Endodermal cell (in vitro differentiated cells): ENCODE results near the gene DNAAF5. TPM values are rescaled to one million over a fixed set of nuclear protein-coding genes. Genes with fewer than 3 reads are reported as not detected.

Source experiments
- DNase-seq: peaks from one replicate; pipeline ENCODE4 v3.0.0-alpha.2; 2017
- H3K27ac ChIP-seq: 2 replicates; pipeline ENCODE4 v1.5.1; 2013; ENCODE audit warnings: mild to moderate bottlenecking, low read depth, low read length, moderate library complexity
- H3K27me3 ChIP-seq: 2 replicates; pipeline ENCODE4 v1.6.1; 2013; ENCODE audit warnings: mild to moderate bottlenecking, low read length, moderate library complexity; ENCODE audit not compliant: insufficient read depth, control insufficient read depth, poor library complexity, severe bottlenecking
- H3K36me3 ChIP-seq: 2 replicates; pipeline ENCODE4 v1.7.0; 2013; ENCODE audit warnings: mild to moderate bottlenecking, low read length, moderate library complexity; ENCODE audit not compliant: control insufficient read depth, insufficient read depth
- H3K4me1 ChIP-seq: one replicate; pipeline ENCODE4 v1.7.0; 2013; ENCODE audit warnings: low read length; ENCODE audit not compliant: control insufficient read depth, insufficient read depth
- H3K4me3 ChIP-seq: 2 replicates; pipeline ENCODE4 v1.5.1; 2013; ENCODE audit warnings: mild to moderate bottlenecking, low read length, moderate library complexity
- H3K9ac ChIP-seq: 2 replicates; pipeline ENCODE4 v1.6.1; 2013; ENCODE audit warnings: mild to moderate bottlenecking, low read length, moderate library complexity; ENCODE audit not compliant: poor library complexity, severe bottlenecking; ENCODE audit errors: extremely low read depth
- H3K9me3 ChIP-seq: 2 replicates; pipeline ENCODE4 v1.6.1; 2013; ENCODE audit warnings: mild to moderate bottlenecking, low read length, moderate library complexity; ENCODE audit not compliant: control insufficient read depth
- H3K27ac Mint-ChIP-seq: 2 replicates; pipeline ENCODE4 v1.8.0; 2020; ENCODE audit warnings: mixed read lengths
- H3K27me3 Mint-ChIP-seq: 2 replicates; pipeline ENCODE4 v1.8.0; 2021; ENCODE audit warnings: mild to moderate bottlenecking, mixed read lengths; ENCODE audit not compliant: insufficient read depth
- H3K36me3 Mint-ChIP-seq: 2 replicates; pipeline ENCODE4 v1.8.0; 2020; ENCODE audit warnings: low read depth, mixed read lengths
- H3K4me1 Mint-ChIP-seq: 2 replicates; pipeline ENCODE4 v1.8.0; 2020; ENCODE audit warnings: mixed read lengths
- H3K4me3 Mint-ChIP-seq: 2 replicates; pipeline ENCODE4 v1.8.0; 2020; ENCODE audit warnings: mild to moderate bottlenecking, moderate library complexity, mixed read lengths
- H3K9me3 Mint-ChIP-seq: 2 replicates; pipeline ENCODE4 v1.8.0; 2020; ENCODE audit warnings: mild to moderate bottlenecking, mixed read lengths
- CTCF ChIP-seq: fragments of 200-600 bp; sonication (generic); conservative IDR thresholded peaks from 2 replicates; pipeline ENCODE4 v1.5.0; 2021; ENCODE audit warnings: antibody characterized with exemption, mild to moderate bottlenecking
- WGBS, 2 experiments: methylation state at CpG; one replicate each; pipeline versions ENCODE4 v1.1.5 to v1.1.7; 2013; ENCODE audit warnings: missing lambda C conversion rate in 2 of 2, mixed read lengths in 1 of 2; ENCODE audit not compliant: insufficient coverage in 1 of 2, insufficient read length in 1 of 2; 5-methylcytosine and 5-hydroxymethylcytosine counted together
- total RNA-seq, 2 donors: library from RNA; stranded (reverse); fragmentation: NEBNext Ultra II Directional in 1 of 2; extraction: Animal tissue kit (Norgen Biotek cat#: 25700) in 1 of 2; gene quantifications; 2 replicates in 1 of 2; 3 replicates in 1 of 2; pipeline ENCODE4 v1.2.1, GENCODE V29; 2021

The DNAAF5 gene
- total RNA-seq, 2 donors from 2014 or later: 54.2 to 54.3 TPM

GRCh38 chr7:778271-778967 lies 51.9 kb downstream of the DNAAF5 start:
- Histone ChIP-seq H3K36me3 (peaks cover 56% of the 10 kb centered on the region), H3K4me3 (no peak overlapping the region), H3K27ac (no peak overlapping the region), H3K27me3 (no peaks in the 10 kb centered on the region), H3K9ac (no peak overlapping the region), H3K9me3 (no peaks in the 10 kb centered on the region), H3K4me1 (no peaks in the 10 kb centered on the region)
- no peaks in the 10 kb centered on the region for H3K4me1 Mint-ChIP-seq
- no peak for TF ChIP-seq CTCF
- H3K4me3 Mint-ChIP-seq: no peak overlapping the region
- H3K27me3 Mint-ChIP-seq: no peaks in the 10 kb centered on the region
- no peak overlapping the region for H3K27ac Mint-ChIP-seq
- 96 to 97% methylated on average over 12 to 23 of the region's 23 CpGs for WGBS, 2 experiments
- H3K36me3 Mint-ChIP-seq: peaks cover 62% of the 10 kb centered on the region
- H3K9me3 Mint-ChIP-seq: no peaks in the 10 kb centered on the region
- no peak for DNase-seq

- Mint-ChIP-seq H3K27me3 (no peaks in the 10 kb centered on the region), H3K4me3 (no peak overlapping the region), H3K36me3 (peaks cover 65% of the 10 kb centered on the region), H3K9me3 (no peaks in the 10 kb centered on the region), H3K27ac (no peak overlapping the region), H3K4me1 (no peaks in the 10 kb centered on the region)
- Histone ChIP-seq H3K4me3 (no peak overlapping the region), H3K27me3 (no peaks in the 10 kb centered on the region), H3K27ac (no peak overlapping the region), H3K4me1 (no peaks in the 10 kb centered on the region), H3K9me3 (no peaks in the 10 kb centered on the region), H3K36me3 (peaks cover 56% of the 10 kb centered on the region), H3K9ac (no peak overlapping the region)
- WGBS, 2 experiments: 95 to 97% methylated on average over 7 to 15 of the region's 15 CpGs
- no peak for DNase-seq
- no peak for TF ChIP-seq CTCF
These were observed 52.5 kb downstream of the DNAAF5 start for GRCh38 chr7:778968-779451.

- no peak for DNase-seq
- Histone ChIP-seq H3K4me3 (no peak overlapping the region), H3K27me3 (no peaks in the 10 kb centered on the region), H3K36me3 (peaks cover 59% of the 10 kb centered on the region), H3K9ac (no peak overlapping the region), H3K4me1 (no peaks in the 10 kb centered on the region), H3K27ac (no peak overlapping the region), H3K9me3 (no peaks in the 10 kb centered on the region)
- no peak overlapping the region for H3K27ac Mint-ChIP-seq
- no peaks in the 10 kb centered on the region for H3K27me3 Mint-ChIP-seq
- H3K4me3 Mint-ChIP-seq: no peak overlapping the region
- no peaks in the 10 kb centered on the region for H3K9me3 Mint-ChIP-seq
- no peak for TF ChIP-seq CTCF
- H3K4me1 Mint-ChIP-seq: no peaks in the 10 kb centered on the region
- H3K36me3 Mint-ChIP-seq: peaks cover 69% of the 10 kb centered on the region
- 94 to 95% methylated on average over 9 of the region's 9 CpGs for WGBS, 2 experiments
These were observed 53.0 kb downstream of the DNAAF5 start for GRCh38 chr7:779480-779879.
